Mesendoderm (in vitro differentiated cells): Measurements from ENCODE around the gene MAP3K21.

Source experiments
- DNase-seq: peaks from one replicate; pipeline ENCODE4 v3.0.0; 2013
- H2AK5ac ChIP-seq: 2 replicates; pipeline ENCODE4 v1.6.1; 2013; ENCODE audit warnings: low read length, inconsistent platforms
- H2BK120ac ChIP-seq: 2 replicates; pipeline ENCODE4 v1.6.1; 2013; ENCODE audit warnings: low read depth, mild to moderate bottlenecking, low read length, moderate library complexity, mixed read lengths
- H2BK15ac ChIP-seq: replicated peaks from 2 replicates; pipeline ENCODE4 v1.6.1; 2013; ENCODE audit warnings: low read depth, mild to moderate bottlenecking, moderate library complexity
- H2BK5ac ChIP-seq: 2 replicates; pipeline ENCODE4 v1.6.1; 2013; ENCODE audit warnings: low read length, inconsistent platforms
- H3K18ac ChIP-seq: 2 replicates; pipeline ENCODE4 v1.6.1; 2013; ENCODE audit warnings: mild to moderate bottlenecking, low read length, mixed read lengths
- H3K23ac ChIP-seq: one replicate; pipeline ENCODE4 v1.6.1; 2013; ENCODE audit warnings: low read length
- H3K27ac ChIP-seq: 2 replicates; pipeline ENCODE4 v1.5.1; 2013; ENCODE audit warnings: low read depth, mild to moderate bottlenecking, inconsistent platforms, low read length, moderate library complexity
- H3K27me3 ChIP-seq: 2 replicates; pipeline ENCODE4 v1.6.1; 2013; ENCODE audit warnings: low read length, control low read depth, mild to moderate bottlenecking, inconsistent platforms; ENCODE audit not compliant: insufficient read depth, poor library complexity
- H3K36me3 ChIP-seq: 2 replicates; pipeline ENCODE4 v1.6.1; 2013; ENCODE audit warnings: low read length, inconsistent platforms; ENCODE audit not compliant: control insufficient read depth, insufficient read depth
- H3K4ac ChIP-seq: one replicate; pipeline ENCODE4 v1.6.1; 2013; ENCODE audit warnings: low read depth, mild to moderate bottlenecking, low read length, moderate library complexity
- H3K4me1 ChIP-seq: 2 replicates; pipeline ENCODE4 v1.6.1; 2013; ENCODE audit warnings: low read depth, low read length, inconsistent platforms; ENCODE audit not compliant: control insufficient read depth
- H3K4me2 ChIP-seq: 2 replicates; pipeline ENCODE4 v1.6.1; 2013; ENCODE audit warnings: low read length
- H3K4me3 ChIP-seq: 2 replicates; pipeline ENCODE4 v1.5.1; 2013; ENCODE audit warnings: mild to moderate bottlenecking, low read length
- H3K56ac ChIP-seq: one replicate; pipeline ENCODE4 v1.6.1; 2013; ENCODE audit warnings: low read length
- H3K79me1 ChIP-seq: 2 replicates; pipeline ENCODE4 v1.6.1; 2013; ENCODE audit warnings: low read length, inconsistent platforms
- H3K79me2 ChIP-seq: 2 replicates; pipeline ENCODE4 v1.6.1; 2013; ENCODE audit warnings: mild to moderate bottlenecking, low read length; ENCODE audit not compliant: control insufficient read depth, insufficient read depth
- H3K9ac ChIP-seq: 2 replicates; pipeline ENCODE4 v1.6.1; 2013; ENCODE audit warnings: low read length, inconsistent platforms
- H4K5ac ChIP-seq: one replicate; pipeline ENCODE4 v1.6.1; 2013; ENCODE audit warnings: low read length
- H4K8ac ChIP-seq: one replicate; pipeline ENCODE4 v1.6.1; 2013; ENCODE audit warnings: low read depth, mild to moderate bottlenecking, control low read depth, low read length, moderate library complexity
- WGBS: extraction: QIAGEN DNeasy Blood & Tissue Kit; methylation state at CpG from one replicate; pipeline ENCODE4 v1.1.7; 2013; ENCODE audit warnings: low lambda C conversion rate, missing lambda C conversion rate; ENCODE audit not compliant: insufficient coverage; ENCODE audit errors: extremely low coverage; 5-methylcytosine and 5-hydroxymethylcytosine counted together

Gene MAP3K21

DNA sequence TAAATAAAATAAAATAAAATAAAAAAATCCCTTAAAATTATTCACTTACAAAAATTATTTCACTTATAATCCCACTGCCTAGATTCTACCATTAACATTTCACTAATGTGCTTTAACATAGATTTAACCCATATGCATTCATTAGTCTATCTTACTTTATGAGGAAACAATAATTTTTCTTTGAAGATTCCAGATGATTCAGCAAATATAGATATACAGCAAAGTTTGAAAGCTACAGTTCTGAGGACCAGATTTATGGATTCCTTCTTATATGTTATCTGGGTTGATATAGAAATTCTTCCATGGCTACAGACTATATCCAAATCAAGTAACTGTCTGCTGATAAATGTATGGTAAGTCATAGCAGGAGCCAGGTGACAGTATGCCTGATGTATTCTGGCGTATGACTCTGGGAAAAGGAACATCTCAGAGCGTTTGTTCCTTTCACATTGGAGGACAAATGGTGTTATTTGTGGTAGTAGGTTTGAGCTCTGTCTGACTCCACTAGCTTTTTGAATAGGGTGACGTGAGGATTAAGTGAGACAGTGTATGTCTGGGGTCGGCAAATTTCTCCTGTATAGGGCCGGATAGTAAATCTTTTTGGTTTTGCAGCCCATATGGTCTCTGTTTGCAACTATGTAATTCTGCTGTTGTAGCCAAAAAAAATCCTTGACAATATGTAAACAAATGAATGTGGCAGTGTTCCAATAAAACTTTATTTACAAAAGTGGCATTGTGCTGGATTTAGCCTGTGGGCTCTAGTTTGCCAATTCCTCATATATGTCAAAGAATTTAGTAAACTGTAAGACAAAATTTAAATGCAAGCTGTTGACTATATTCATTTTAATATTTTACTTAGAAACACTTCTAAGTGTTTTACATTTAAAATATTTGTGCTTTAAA, 9.3 kb downstream of the MAP3K21 start:
- H3K4me1 ChIP-seq, result peaks cover 4% of the 10 kb centered on the region
- no peak overlapping the region for H4K8ac ChIP-seq
- no peaks in the 10 kb centered on the region for H3K27me3 ChIP-seq
- H3K4ac ChIP-seq, result no peak overlapping the region
- H3K36me3 ChIP-seq, result no peaks in the 10 kb centered on the region
- H3K23ac ChIP-seq, result no peak overlapping the region
- WGBS, result no CpG with 5 or more reads among the region's 5 CpGs
- peaks cover 3% of the 10 kb centered on the region for H3K79me2 ChIP-seq
- no peak overlapping the region for H2AK5ac ChIP-seq
- no peak overlapping the region for H2BK5ac ChIP-seq
- H3K9ac ChIP-seq, result no peak overlapping the region
- no peak overlapping the region for H2BK120ac ChIP-seq
- no peak overlapping the region for H4K5ac ChIP-seq
- H3K56ac ChIP-seq, result no peak overlapping the region
- no peak overlapping the region for H3K27ac ChIP-seq
- H3K79me1 ChIP-seq, result peaks cover 6% of the 10 kb centered on the region
- no peak overlapping the region for H3K18ac ChIP-seq
- no peak overlapping the region for H2BK15ac ChIP-seq
- H3K4me3 ChIP-seq, result no peak overlapping the region
- no peak for DNase-seq
- no peak overlapping the region for H3K4me2 ChIP-seq

DNA sequence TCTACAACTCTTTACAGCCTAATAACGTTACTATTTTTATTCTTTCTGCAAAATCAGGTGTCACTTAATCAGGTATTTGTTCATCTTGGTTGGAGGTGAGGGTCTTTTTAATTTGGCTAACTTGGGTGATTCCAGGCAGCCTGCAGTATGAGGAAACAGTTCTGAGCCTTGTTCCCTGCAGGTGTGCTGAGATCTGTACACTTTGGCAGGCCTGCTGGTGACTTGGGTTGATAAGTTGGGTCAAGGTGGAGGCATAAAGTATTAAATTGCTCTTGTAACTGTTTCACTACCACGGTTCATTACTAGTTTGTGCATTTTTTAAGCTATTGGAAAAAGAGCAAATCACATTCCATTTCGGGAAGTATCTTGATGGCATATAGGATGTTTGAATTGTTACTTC, 10.0 kb downstream of the MAP3K21 start:
- H2BK120ac ChIP-seq, result no peak overlapping the region
- no peaks in the 10 kb centered on the region for H3K36me3 ChIP-seq
- H3K27ac ChIP-seq, result no peak overlapping the region
- H2AK5ac ChIP-seq, result no peak overlapping the region
- no peaks in the 10 kb centered on the region for H3K27me3 ChIP-seq
- no peak overlapping the region for H3K4me3 ChIP-seq
- no peak overlapping the region for H3K18ac ChIP-seq
- no peak overlapping the region for H3K4me2 ChIP-seq
- no peak overlapping the region for H2BK15ac ChIP-seq
- WGBS, result no CpG with 5 or more reads among the region's 3 CpGs
- H3K4me1 ChIP-seq, result peaks cover 4% of the 10 kb centered on the region
- H3K56ac ChIP-seq, result no peak overlapping the region
- no peak overlapping the region for H4K8ac ChIP-seq
- H3K23ac ChIP-seq, result no peak overlapping the region
- no peak overlapping the region for H3K4ac ChIP-seq
- H4K5ac ChIP-seq, result no peak overlapping the region
- no peak overlapping the region for H2BK5ac ChIP-seq
- no peak overlapping the region for H3K9ac ChIP-seq
- no peak for DNase-seq
- H3K79me1 ChIP-seq, result peaks cover 4% of the 10 kb centered on the region
- H3K79me2 ChIP-seq, result peaks cover 2% of the 10 kb centered on the region

DNA sequence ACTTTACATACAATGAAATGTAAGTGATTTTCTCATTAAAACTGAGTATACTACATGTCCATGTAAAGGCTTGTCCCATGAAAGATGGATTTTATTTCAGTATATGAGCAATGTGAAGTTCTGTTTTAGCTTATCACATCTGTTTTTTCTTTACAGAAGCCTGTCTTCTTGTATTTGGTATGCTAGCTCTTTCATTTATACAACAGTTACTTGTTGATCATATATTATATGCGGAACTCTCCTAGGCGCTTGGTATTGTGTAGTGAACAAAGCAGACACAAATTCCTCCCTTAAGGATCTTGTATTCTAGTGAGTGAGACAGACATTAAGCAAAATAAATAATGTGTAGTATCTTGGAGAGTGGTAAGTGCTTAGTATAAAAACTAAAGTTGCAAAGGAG, 10.6 kb downstream of the MAP3K21 start:
- Histone ChIP-seq H2BK15ac (no peak overlapping the region), H3K18ac (no peak overlapping the region), H2AK5ac (no peak overlapping the region), H4K8ac (no peak overlapping the region), H3K27ac (no peak overlapping the region), H4K5ac (no peak overlapping the region), H3K9ac (no peak overlapping the region), H3K56ac (no peak overlapping the region), H2BK120ac (no peak overlapping the region), H3K79me2 (peaks cover 2% of the 10 kb centered on the region), H3K4me3 (no peak overlapping the region), H3K79me1 (peaks cover 4% of the 10 kb centered on the region), H3K4me2 (no peak overlapping the region), H3K23ac (no peak overlapping the region), H3K27me3 (no peaks in the 10 kb centered on the region), H2BK5ac (no peak overlapping the region), H3K36me3 (no peaks in the 10 kb centered on the region), H3K4me1 (peaks cover 4% of the 10 kb centered on the region), H3K4ac (no peak overlapping the region)
- DNase-seq, result no peak
- no CpG with 5 or more reads among the region's 2 CpGs for WGBS

GRCh38 chr1:233340031-233340555, 12.6 kb downstream of the MAP3K21 start:
- Histone ChIP-seq H3K4me2 (no peak overlapping the region), H3K4ac (no peak overlapping the region), H4K5ac (no peak overlapping the region), H2BK15ac (no peak overlapping the region), H3K79me1 (peaks cover 4% of the 10 kb centered on the region), H3K4me1 (peaks cover 4% of the 10 kb centered on the region), H2AK5ac (no peak overlapping the region), H3K18ac (no peak overlapping the region), H3K27ac (no peak overlapping the region), H3K9ac (no peak overlapping the region), H3K27me3 (no peaks in the 10 kb centered on the region), H3K4me3 (no peak overlapping the region), H3K79me2 (peaks cover 2% of the 10 kb centered on the region), H3K56ac (no peak overlapping the region), H3K36me3 (no peaks in the 10 kb centered on the region), H3K23ac (no peak overlapping the region), H2BK5ac (no peak overlapping the region), H2BK120ac (no peak overlapping the region), H4K8ac (no peak overlapping the region)
- DNase-seq, result no peak
- WGBS, result no CpG with 5 or more reads among the region's 3 CpGs

DNA sequence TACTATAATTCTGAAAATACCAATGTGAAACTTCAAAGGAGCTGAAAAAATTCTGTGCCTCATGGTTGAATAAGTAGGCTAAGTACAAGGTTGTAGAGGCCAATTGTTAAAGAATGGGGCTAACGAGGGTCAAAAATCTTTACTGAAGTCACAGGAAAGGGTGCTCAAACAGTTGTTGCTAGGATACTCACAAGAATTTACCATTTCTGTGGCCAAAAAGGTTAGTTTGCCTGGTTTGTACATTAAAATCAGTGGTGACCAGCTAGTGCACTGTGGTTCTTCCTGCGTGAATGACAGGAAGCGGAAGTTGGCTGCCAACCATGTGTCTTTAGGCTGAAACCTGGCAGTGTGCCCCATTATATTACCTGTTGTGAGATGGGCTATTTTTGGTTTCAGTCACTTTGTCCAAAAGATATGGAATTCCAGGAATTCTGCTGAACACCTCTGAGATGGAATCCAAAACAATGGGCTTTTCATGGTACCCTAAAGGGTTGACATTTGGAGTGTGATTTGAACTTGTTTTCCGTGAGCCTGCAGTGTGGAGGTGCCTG, 13.5 kb downstream of the MAP3K21 start:
- Histone ChIP-seq H3K4me3 (no peak overlapping the region), H3K18ac (no peak overlapping the region), H2BK5ac (no peak overlapping the region), H3K27me3 (no peaks in the 10 kb centered on the region), H4K5ac (no peak overlapping the region), H3K9ac (no peak overlapping the region), H3K56ac (no peak overlapping the region), H2BK15ac (no peak overlapping the region), H3K79me2 (peaks cover 2% of the 10 kb centered on the region), H3K4me2 (no peak overlapping the region), H3K27ac (no peak overlapping the region), H2BK120ac (no peak overlapping the region), H3K4me1 (peaks cover 4% of the 10 kb centered on the region), H3K79me1 (peaks cover 4% of the 10 kb centered on the region), H2AK5ac (no peak overlapping the region), H3K23ac (no peak overlapping the region), H3K36me3 (no peaks in the 10 kb centered on the region), H4K8ac (no peak overlapping the region), H3K4ac (no peak overlapping the region)
- WGBS, result no CpG with 5 or more reads among the region's 4 CpGs
- no peak for DNase-seq
